ENCODE results near the gene EMSY. TPM values are rescaled to one million over a fixed set of nuclear protein-coding genes. Genes with fewer than 3 reads are reported as not detected.

Gene EMSY
- total and polyA plus RNA-seq, 2 donors (not counting 3 experiments of a cell fraction or from before 2014, with no cell fraction given): 18.3 to 25.7 TPM

DNA sequence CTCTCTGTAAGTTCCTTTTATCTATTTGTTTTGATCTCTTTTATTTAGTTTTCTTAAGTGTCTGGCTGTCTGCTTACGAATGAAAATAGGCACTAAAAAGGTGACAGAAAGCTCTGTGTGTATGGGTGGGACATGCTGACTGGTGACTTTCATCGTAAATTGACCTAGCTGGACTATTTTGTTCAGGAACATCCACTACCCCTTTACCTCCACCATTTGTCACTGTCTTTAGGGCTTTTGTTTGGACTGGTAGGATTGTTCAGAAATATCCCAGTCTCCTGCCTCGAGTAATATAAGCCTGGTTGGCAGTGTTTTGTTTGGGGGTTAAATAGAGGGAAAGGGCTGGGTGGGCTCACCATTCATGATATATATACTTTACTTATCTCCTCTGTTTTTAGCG, 20.9 kb downstream of the EMSY start:
- H3K36me3 ChIP-seq (ENCODE audit: control insufficient read depth in 2 of 2, extremely low read depth in 1 of 2, insufficient read depth in 2 of 2, low read length in 2 of 2): peaks cover 3 to 4% of the 10 kb centered on the region in 2 experiments
- no peak overlapping the region for H3K4me2 ChIP-seq (ENCODE audit: insufficient read depth, low read length)
- H3K4me3 ChIP-seq (replicated peaks in 1 of 3; ENCODE audit: insufficient read depth in 1 of 3, low read depth in 1 of 3, low read length in 3 of 3): no peak overlapping the region
- no peaks in the 10 kb centered on the region for H3K9me3 ChIP-seq (replicated peaks; ENCODE audit: control insufficient read depth, insufficient read depth, low read length)
- ChIA-PET POLR2A (no interaction called here), CTCF (no interaction called here)
- dilution Hi-C loops (cut with MboI; ENCODE audit: extremely low pct_ligation_motif_present, low sequenced_read_pairs): no loop called here
- FAIRE-seq (no peak), DNase-seq (ENCODE audit: low read depth, low spot score) (no peak)
- H3K27me3 ChIP-seq (ENCODE audit: control insufficient read depth in 2 of 2, insufficient read depth in 2 of 2, low read length in 2 of 2): no peaks in the 10 kb centered on the region
- H3K4me1 ChIP-seq (ENCODE audit: control insufficient read depth, extremely low read depth, insufficient read depth, low read length): no peaks in the 10 kb centered on the region
- no peak overlapping the region for H3K27ac ChIP-seq (ENCODE audit: insufficient read depth, low read depth, low read length)
- intact Hi-C loops (cut with micrococcal nuclease): no loop called here
- no peaks in the 10 kb centered on the region for H3K9me1 ChIP-seq (replicated peaks; ENCODE audit: control insufficient read depth, extremely low read depth, insufficient read depth, low read length)
- H3K9ac ChIP-seq (replicated peaks; ENCODE audit: extremely low read depth, insufficient read depth, low read length): no peak overlapping the region
- no peaks in the 10 kb centered on the region for H4K20me1 ChIP-seq (replicated peaks; ENCODE audit: control insufficient read depth, extremely low read depth, insufficient read depth, low read length)
- H2AFZ ChIP-seq (ENCODE audit: low read depth, low read length): no peak overlapping the region
- TF ChIP-seq FOS (IDR thresholded peaks at IDR 0.05; ENCODE audit: borderline replicate concordance, insufficient read depth, low read length) (no peak), POLR2AphosphoS5 (IDR thresholded peaks at IDR 0.05; ENCODE audit: insufficient read depth, low read depth, low read length) (no peak)
- no peaks in the 10 kb centered on the region for H3K79me2 ChIP-seq (ENCODE audit: control insufficient read depth, insufficient read depth, low read length)
- BruUV-seq (replicated peaks): no TSS peak

DNA sequence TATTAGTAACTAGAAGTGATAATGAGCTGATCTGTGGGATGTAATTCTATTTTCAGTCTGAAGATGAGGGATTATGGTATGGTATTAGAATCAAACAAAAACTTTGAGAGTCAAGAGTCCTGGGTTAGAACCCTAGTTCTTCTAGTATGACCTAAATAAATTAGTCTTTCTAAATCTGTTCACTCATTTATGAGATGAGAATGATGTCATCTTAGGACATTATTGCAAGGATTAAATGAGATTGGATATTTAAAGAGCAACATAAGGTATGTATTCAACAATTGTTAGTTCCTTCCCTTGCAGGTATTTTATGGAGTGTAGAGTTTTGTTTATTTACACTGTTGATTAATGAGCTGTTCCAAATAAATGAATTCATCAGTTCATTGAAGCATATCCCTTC, 21.8 kb downstream of the EMSY start:
- Histone ChIP-seq H3K27me3 (ENCODE audit: control insufficient read depth in 2 of 2, insufficient read depth in 2 of 2, low read length in 2 of 2) (no peaks in the 10 kb centered on the region), H3K9me1 (replicated peaks; ENCODE audit: control insufficient read depth, extremely low read depth, insufficient read depth, low read length) (no peaks in the 10 kb centered on the region), H2AFZ (ENCODE audit: low read depth, low read length) (no peak overlapping the region), H3K4me1 (ENCODE audit: control insufficient read depth, extremely low read depth, insufficient read depth, low read length) (no peaks in the 10 kb centered on the region), H3K79me2 (ENCODE audit: control insufficient read depth, insufficient read depth, low read length) (no peaks in the 10 kb centered on the region), H3K4me3 (replicated peaks in 1 of 3; ENCODE audit: insufficient read depth in 1 of 3, low read depth in 1 of 3, low read length in 3 of 3) (no peak overlapping the region), H3K36me3 (ENCODE audit: control insufficient read depth in 2 of 2, extremely low read depth in 1 of 2, insufficient read depth in 2 of 2, low read length in 2 of 2) (peaks cover 3 to 4% of the 10 kb centered on the region in 2 experiments), H3K9me3 (replicated peaks; ENCODE audit: control insufficient read depth, insufficient read depth, low read length) (no peaks in the 10 kb centered on the region), H3K4me2 (ENCODE audit: insufficient read depth, low read length) (no peak overlapping the region), H3K27ac (ENCODE audit: insufficient read depth, low read depth, low read length) (no peak overlapping the region), H4K20me1 (replicated peaks; ENCODE audit: control insufficient read depth, extremely low read depth, insufficient read depth, low read length) (no peaks in the 10 kb centered on the region), H3K9ac (replicated peaks; ENCODE audit: extremely low read depth, insufficient read depth, low read length) (no peak overlapping the region)
- FAIRE-seq: no peak
- no TSS peak for BruUV-seq (replicated peaks)
- intact Hi-C loops (cut with micrococcal nuclease) (no loop called here), dilution Hi-C loops (cut with MboI; ENCODE audit: extremely low pct_ligation_motif_present, low sequenced_read_pairs) (no loop called here)
- CTCF ChIA-PET: interaction anchor here (1.0 to 1.2 kb wide), 3 partner anchors 27 to 259 kb away, joined by 3 to 4 read pairs (median 3); no protein-coding TSS in a partner anchor
- no peak for DNase-seq (ENCODE audit: low read depth, low spot score)
- POLR2A ChIA-PET: no interaction called here
- TF ChIP-seq EZH2 (IDR thresholded peaks at IDR 0.05; ENCODE audit: borderline replicate concordance, low read depth, low read length, severe bottlenecking) (no peak), POLR2AphosphoS5 (IDR thresholded peaks at IDR 0.05; ENCODE audit: insufficient read depth, low read depth, low read length) (no peak), FOS (IDR thresholded peaks at IDR 0.05; ENCODE audit: borderline replicate concordance, insufficient read depth, low read length) (no peak), GATA2 (IDR thresholded peaks at IDR 0.05; ENCODE audit: insufficient read depth, insufficient read length, low read depth, low read length) (no peak), POLR2A (IDR thresholded peaks at IDR 0.05; ENCODE audit: low read depth, low read length) (no peak), JUN (IDR thresholded peaks at IDR 0.05; ENCODE audit: borderline replicate concordance, insufficient read depth, insufficient read length, low read depth) (no peak), MYC (IDR thresholded peaks at IDR 0.05; ENCODE audit: low read depth, low read length) (no peak)
- TF ChIP-seq, protein P1, sequence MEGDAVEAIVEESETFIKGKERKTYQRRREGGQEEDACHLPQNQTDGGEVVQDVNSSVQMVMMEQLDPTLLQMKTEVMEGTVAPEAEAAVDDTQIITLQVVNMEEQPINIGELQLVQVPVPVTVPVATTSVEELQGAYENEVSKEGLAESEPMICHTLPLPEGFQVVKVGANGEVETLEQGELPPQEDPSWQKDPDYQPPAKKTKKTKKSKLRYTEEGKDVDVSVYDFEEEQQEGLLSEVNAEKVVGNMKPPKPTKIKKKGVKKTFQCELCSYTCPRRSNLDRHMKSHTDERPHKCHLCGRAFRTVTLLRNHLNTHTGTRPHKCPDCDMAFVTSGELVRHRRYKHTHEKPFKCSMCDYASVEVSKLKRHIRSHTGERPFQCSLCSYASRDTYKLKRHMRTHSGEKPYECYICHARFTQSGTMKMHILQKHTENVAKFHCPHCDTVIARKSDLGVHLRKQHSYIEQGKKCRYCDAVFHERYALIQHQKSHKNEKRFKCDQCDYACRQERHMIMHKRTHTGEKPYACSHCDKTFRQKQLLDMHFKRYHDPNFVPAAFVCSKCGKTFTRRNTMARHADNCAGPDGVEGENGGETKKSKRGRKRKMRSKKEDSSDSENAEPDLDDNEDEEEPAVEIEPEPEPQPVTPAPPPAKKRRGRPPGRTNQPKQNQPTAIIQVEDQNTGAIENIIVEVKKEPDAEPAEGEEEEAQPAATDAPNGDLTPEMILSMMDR (IDR thresholded peaks at IDR 0.05; ENCODE audit: extremely low read depth in 1 of 2, insufficient read depth in 1 of 2, low read depth in 1 of 2, low read length in 2 of 2): no peak
- TF ChIP-seq, protein P2, sequence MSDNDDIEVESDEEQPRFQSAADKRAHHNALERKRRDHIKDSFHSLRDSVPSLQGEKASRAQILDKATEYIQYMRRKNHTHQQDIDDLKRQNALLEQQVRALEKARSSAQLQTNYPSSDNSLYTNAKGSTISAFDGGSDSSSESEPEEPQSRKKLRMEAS (IDR thresholded peaks at IDR 0.05; ENCODE audit: insufficient read depth, insufficient read length): no peak

Data from endothelial cell of umbilical vein (primary cell).